NT2/D1 (cell line): ENCODE results near the gene TBL1X.
"Not testable (repeated sequence)": the region's sequence is repeated elsewhere in the genome, so short reads cannot be mapped to it uniquely, and the experiment has no call there.

Source experiments
- SUZ12 ChIP-seq: IDR thresholded peaks from 2 replicates; pipeline ENCODE4 v1.6.1; 2011; ENCODE audit not compliant: insufficient read length, insufficient read depth; ENCODE audit errors: extremely low read depth
- YY1 ChIP-seq: IDR thresholded peaks from 2 replicates; pipeline ENCODE4 v1.6.1; 2011; ENCODE audit not compliant: insufficient read length, insufficient read depth
- ZNF274 ChIP-seq: IDR thresholded peaks from 2 replicates; pipeline ENCODE4 v1.6.1; 2011; ENCODE audit warnings: mild to moderate bottlenecking, low read depth, low read length

GRCh38 chrX:9536156-9536555 lies 71.3 kb downstream of the TBL1X start:
- not testable (repeated sequence) for TF ChIP-seq YY1, ZNF274, SUZ12
